ENCODE data around the gene NPTN.

Gene NPTN

GRCh38 chr15:73633111-73633990 is at the start of gene NPTN:
TSS of gene NPTN (minus strand) at chr15:73633389. CDS start at chr15:73633215, 174 bp downstream.
- TF ChIP-seq CTCF (IDR thresholded peaks at IDR 0.05; ENCODE audit: low read depth, low read length, missing control alignments): no peak
- H3K4me3 ChIP-seq (ENCODE audit: low read depth, low read length): peak within 1 kb of the TSS; percentile 87
- peak; percentile 89 for DNase-seq (ENCODE audit: low read depth)

GRCh38 chr15:73682600-73683090 is 49.5 kb upstream of the NPTN start:
- TF ChIP-seq CTCF (IDR thresholded peaks at IDR 0.05; ENCODE audit: low read depth, low read length, missing control alignments): no peak
- DNase-seq (ENCODE audit: low read depth): no peak
- no peak overlapping the region for H3K4me3 ChIP-seq (ENCODE audit: low read depth, low read length)

DNA sequence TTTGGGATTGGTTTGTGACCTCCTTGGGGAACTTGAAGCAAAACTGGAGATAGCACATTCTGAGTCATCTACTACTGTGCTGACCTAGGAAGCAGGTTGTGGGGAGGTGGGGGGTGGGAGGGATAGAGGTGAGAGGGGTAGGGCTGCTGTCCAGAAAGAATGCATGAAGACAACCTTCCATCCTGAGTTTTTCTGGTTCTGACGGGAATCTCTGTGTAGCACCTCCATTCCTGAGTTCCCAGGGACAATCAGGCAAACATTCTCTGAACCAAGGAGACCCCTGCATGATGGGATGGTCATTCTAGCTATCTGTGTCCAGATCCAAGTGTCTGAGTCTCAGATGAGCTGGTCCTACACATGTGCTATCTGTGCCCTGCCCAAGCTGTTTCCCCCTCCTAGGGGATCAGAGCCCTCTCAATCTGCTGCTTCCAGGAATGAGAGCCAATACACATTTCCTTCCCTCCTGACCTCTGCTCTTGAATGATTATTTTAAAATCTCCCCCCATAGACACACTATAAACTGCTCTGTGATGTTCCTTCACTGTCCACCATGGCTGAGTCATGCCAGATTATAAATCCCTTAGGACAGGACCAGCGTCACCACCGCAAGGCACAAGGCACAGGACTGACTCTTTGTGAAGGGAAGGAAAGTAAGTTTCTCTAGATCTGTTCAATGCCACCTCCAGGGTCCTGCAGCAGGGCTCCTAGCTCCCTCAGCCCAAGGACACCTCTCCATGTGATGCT is 48.8 kb upstream of the NPTN start:
- H3K4me3 ChIP-seq (ENCODE audit: low read depth, low read length): no peak overlapping the region
- no peak for DNase-seq (ENCODE audit: low read depth)
- TF ChIP-seq CTCF (IDR thresholded peaks at IDR 0.05; ENCODE audit: low read depth, low read length, missing control alignments): no peak

DNA sequence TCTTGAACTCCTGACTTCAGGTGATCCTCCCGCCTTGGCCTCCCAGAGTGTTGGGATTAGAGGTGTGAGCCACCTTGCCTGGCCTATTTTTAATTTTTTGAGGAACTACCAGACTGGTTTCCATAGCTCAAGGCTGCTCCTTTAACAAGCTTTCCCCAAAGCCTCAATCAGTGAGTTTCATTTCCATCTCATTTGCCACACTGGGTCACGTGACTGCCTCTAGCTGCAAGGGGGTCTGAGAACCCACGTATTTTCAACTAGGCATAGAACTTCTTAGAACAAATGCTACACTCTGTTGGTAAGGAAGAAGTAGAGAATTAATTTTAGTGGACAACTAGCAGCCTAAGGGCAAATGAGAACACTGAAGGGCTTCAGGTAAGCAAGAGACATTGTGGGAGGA is 47.9 kb upstream of the NPTN start:
- no peak overlapping the region for H3K4me3 ChIP-seq (ENCODE audit: low read depth, low read length)
- no peak for DNase-seq (ENCODE audit: low read depth)
- TF ChIP-seq CTCF (IDR thresholded peaks at IDR 0.05; ENCODE audit: low read depth, low read length, missing control alignments): no peak

DNA sequence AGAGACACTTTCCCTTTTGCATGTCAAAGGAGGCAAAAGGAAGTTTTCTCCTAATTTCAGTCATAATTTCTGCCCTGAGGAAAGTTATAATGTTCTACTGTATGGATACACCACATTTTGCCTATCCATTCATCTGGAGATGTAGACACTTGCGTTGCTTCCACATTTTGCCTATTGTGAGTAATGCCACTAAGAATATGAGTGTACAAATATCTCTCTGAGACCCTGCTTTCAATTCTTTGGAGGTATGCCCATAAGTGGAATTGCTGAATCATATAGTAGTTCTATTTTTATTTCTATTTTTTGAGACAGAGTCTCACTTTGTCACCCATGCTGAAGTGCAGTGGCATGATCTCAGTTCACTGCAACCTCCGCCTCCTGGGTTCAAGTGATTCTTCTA is 47.4 kb upstream of the NPTN start:
- H3K4me3 ChIP-seq (ENCODE audit: low read depth, low read length): no peak overlapping the region
- no peak for TF ChIP-seq CTCF (IDR thresholded peaks at IDR 0.05; ENCODE audit: low read depth, low read length, missing control alignments)
- no peak for DNase-seq (ENCODE audit: low read depth)

GRCh38 chr15:73679964-73680363 is 46.8 kb upstream of the NPTN start:
- TF ChIP-seq CTCF (IDR thresholded peaks at IDR 0.05; ENCODE audit: low read depth, low read length, missing control alignments): no peak
- no peak overlapping the region for H3K4me3 ChIP-seq (ENCODE audit: low read depth, low read length)
- DNase-seq (ENCODE audit: low read depth): no peak
